Adrenal gland (tissue), 12 donors: Measurements from ENCODE around the gene EDA. TPM values are rescaled to one million over a fixed set of nuclear protein-coding genes. Genes with fewer than 3 reads are reported as not detected.

Experiments used
- DNase-seq, 7 donors: peaks; one replicate each; pipeline ENCODE4 v3.0.0-alpha.2; 2019 to 2020
- H3K27ac ChIP-seq, 5 donors: fragments of 200-600 bp; sonication (generic) in 4 of 5; 1 replicate in 3 of 5; 2 replicates in 2 of 5; pipeline versions ENCODE4 v1.5.1 to v1.8.0; 2016 to 2020; ENCODE audit warnings: mild to moderate bottlenecking in 1 of 5
- H3K27me3 ChIP-seq: fragments of 200-600 bp; 2 replicates; pipeline ENCODE4 v1.8.0; 2021
- H3K36me3 ChIP-seq, 2 donors: fragments of 200-600 bp; replicated peaks in 1 of 2; 1 replicate in 1 of 2; 2 replicates in 1 of 2; pipeline versions ENCODE4 v1.5.1 to v1.8.0; 2018 to 2022
- H3K4me1 ChIP-seq, 2 donors: fragments of 200-600 bp; replicated peaks in 1 of 2; 1 replicate in 1 of 2; 2 replicates in 1 of 2; pipeline versions ENCODE4 v1.5.1 to v1.8.0; 2018 to 2021
- H3K4me3 ChIP-seq, 4 donors: fragments of 200-600 bp; sonication (generic) in 3 of 4; one replicate each; pipeline ENCODE4 v1.5.1; 2016 to 2018
- H3K9me3 ChIP-seq, 3 donors: fragments of 200-600 bp; sonication (generic) in 1 of 3; replicated peaks in 1 of 3; 1 replicate in 2 of 3; 2 replicates in 1 of 3; pipeline versions ENCODE4 v1.5.1 to v1.8.0; 2016 to 2021
- POLR2A ChIP-seq, 2 donors: fragments of 450-650 bp; IDR thresholded peaks; one replicate each; pipeline ENCODE4 v1.6.1; 2017; ENCODE audit warnings: antibody characterized with exemption in 2 of 2, mild to moderate bottlenecking in 2 of 2, moderate library complexity in 1 of 2
- intact Hi-C, 2 donors: fragments of 100-400 bp; cut with DNase I; formaldehyde crosslinking; loops; one replicate each; pipeline versions ENCODE4 v1.14.1 to v1.15.0; 2022 to 2023
- microRNA-seq, 3 donors: library from miRNA; unstranded; fragments of <30 nt; microRNA quantifications; one replicate each; pipeline ENCODE4, GENCODE V29; 2017 to 2020
- polyA plus RNA-seq, 3 donors: library from polyadenylated mRNA; stranded (reverse); fragments of 200-250 nt in 2 of 3; fragments of 350-450 nt in 1 of 3; fragmentation: Illumina TruSeq in 1 of 3; extraction: RNeasy Lipid Tissue Mini Kit (QIAGEN cat#74804) in 1 of 3; gene quantifications; one replicate each; pipeline ENCODE4 v1.2.3, GENCODE V29; 2013 to 2014
- small RNA-seq, 2 donors: library from RNA; depleted of rRNA; stranded (forward); fragments of <200 nt; gene quantifications; one replicate each; pipeline ENCODE3, GENCODE V24; 2016
- total RNA-seq, 9 donors: library from RNA; depleted of rRNA in 4 of 9; stranded (reverse); fragments of >200 nt in 4 of 9; fragments of 120-200 nt in 1 of 9; fragmentation: NEBNext Ultra II Directional in 1 of 9; extraction: Animal tissue kit (Norgen Biotek cat#: 25700) in 1 of 9; gene quantifications; one replicate each; pipeline versions ENCODE4 v1.1.0 to v1.2.4, GENCODE V29; 2013 to 2023
- TF ChIP-seq, protein P1 (sequence below), 6 experiments: fragments of 450-650 bp in 4 of 6; fragments of 200-600 bp in 2 of 6; sonication (generic) in 1 of 6; IDR thresholded peaks; 1 replicate in 5 of 6; 2 replicates in 1 of 6; pipeline versions ENCODE4 v1.5.1 to v1.8.0; 2016 to 2021; ENCODE audit warnings: antibody characterized with exemption in 6 of 6, mild to moderate bottlenecking in 2 of 6, moderate library complexity in 1 of 6
- donor health status: healthy with polysubstance abuse.
- donor health status: Bipolar disorder and iron deficiency.
- donor health status: DM: yes; HTN: yes; CAD: no.
- donor health status: DM: no; HTN: no; CAD: no.
- donor health status: DM: no; HTN: no; CAD: no.
- donor health status: DM: yes; HTN: yes; CAD: no.

The EDA gene
- total and polyA plus RNA-seq, 12 donors = 5.6 to 28.7 (median 17.2) TPM

- Histone ChIP-seq H3K4me1 (no peaks in the 10 kb centered on the region), H3K9me3 (no peaks in the 10 kb centered on the region), H3K27me3 (peaks cover 4% of the 10 kb centered on the region), H3K36me3 (no peaks in the 10 kb centered on the region), H3K4me3 (no peak overlapping the region), H3K27ac (no peak overlapping the region)
- TF ChIP-seq, protein P1, sequence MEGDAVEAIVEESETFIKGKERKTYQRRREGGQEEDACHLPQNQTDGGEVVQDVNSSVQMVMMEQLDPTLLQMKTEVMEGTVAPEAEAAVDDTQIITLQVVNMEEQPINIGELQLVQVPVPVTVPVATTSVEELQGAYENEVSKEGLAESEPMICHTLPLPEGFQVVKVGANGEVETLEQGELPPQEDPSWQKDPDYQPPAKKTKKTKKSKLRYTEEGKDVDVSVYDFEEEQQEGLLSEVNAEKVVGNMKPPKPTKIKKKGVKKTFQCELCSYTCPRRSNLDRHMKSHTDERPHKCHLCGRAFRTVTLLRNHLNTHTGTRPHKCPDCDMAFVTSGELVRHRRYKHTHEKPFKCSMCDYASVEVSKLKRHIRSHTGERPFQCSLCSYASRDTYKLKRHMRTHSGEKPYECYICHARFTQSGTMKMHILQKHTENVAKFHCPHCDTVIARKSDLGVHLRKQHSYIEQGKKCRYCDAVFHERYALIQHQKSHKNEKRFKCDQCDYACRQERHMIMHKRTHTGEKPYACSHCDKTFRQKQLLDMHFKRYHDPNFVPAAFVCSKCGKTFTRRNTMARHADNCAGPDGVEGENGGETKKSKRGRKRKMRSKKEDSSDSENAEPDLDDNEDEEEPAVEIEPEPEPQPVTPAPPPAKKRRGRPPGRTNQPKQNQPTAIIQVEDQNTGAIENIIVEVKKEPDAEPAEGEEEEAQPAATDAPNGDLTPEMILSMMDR (IDR thresholded peaks at IDR 0.05) = no peak
- no peak for TF ChIP-seq POLR2A (IDR thresholded peaks at IDR 0.05)
- intact Hi-C loops = no loop called here
- DNase-seq = no peak
Observed at GRCh38 chrX:70088751-70089150, 472.8 kb downstream of the EDA start.

Small RNA genes within 50 kb of the gene (microRNA-seq; reads per million reads assigned to microRNA genes)
- 15.4 to 23.3 (median 22.8) reads per million in 3 donors for gene MIR676

Small RNA genes within 50 kb of the gene (small RNA-seq; reads per million reads assigned to genes)
- gene MIR676 = 1.7 to 1.9 reads per million in 2 donors
- 0 reads per million in 2 donors for gene RF00012

Other genes with a start within 250 kb of the EDA start
- gene NALF2, start 111.8 kb upstream of the EDA start, total RNA-seq = 1 to 10 TPM in 3 of 9 donors, under 1 TPM in 6; 0.22 to 1.2 (median 0.83) TPM
- 1 to 10 TPM in 2 of 3 donors, under 1 TPM in 1; 0.77 to 2.7 (median 1.4) TPM for gene NALF2, start 111.8 kb upstream of the EDA start, polyA plus RNA-seq